Stimulated activated CD4-positive, alpha-beta T cell treated with anti-CD3 and anti-CD28 coated beads, Interleukin-2, amount 100 ng/mL, for 24 hours (primary cell): ENCODE data around the gene ATR.
"Not testable (repeated sequence)": the region's sequence is repeated elsewhere in the genome, so short reads cannot be mapped to it uniquely, and the experiment has no call there.

Experiments
- DNase-seq, 2 donors: peaks; one replicate each; pipeline ENCODE4 v3.0.0-alpha.2; 2020

Gene ATR

GRCh38 chr3:142592268-142592667 is 13.7 kb upstream of the ATR start:
- not testable (repeated sequence) for DNase-seq

- DNase-seq: no peak
Measured at GRCh38 chr3:142588703-142589102, 10.2 kb upstream of the ATR start.

DNA sequence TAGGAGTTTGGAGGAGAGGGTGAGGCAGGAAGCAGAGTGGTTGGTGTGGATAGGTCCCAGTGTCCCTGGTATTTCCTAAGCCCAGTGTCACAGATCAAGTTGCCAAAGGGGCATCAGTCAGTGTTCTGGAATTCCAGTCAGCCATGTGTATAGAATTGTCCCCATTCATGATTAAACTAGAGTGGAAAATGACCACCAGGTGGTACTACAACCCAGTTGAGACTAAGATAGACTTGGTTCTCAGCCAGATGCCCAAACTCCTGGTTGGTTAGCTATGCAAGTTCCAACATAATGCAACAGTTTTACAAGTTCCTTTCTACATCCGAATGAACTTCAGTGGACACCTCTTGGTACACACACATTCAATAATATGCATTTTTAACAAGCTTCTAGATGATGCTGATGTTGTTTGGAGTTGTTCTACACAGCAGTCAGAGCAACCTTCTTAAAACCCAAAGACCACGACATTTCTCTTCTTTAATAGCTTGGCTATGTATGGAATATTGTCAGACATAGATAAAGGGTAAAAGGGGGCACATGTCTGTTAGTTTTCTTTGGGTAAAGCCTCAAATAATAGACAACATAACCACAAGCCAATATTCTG is 8.4 kb upstream of the ATR start:
- DNase-seq: no peak

DNA sequence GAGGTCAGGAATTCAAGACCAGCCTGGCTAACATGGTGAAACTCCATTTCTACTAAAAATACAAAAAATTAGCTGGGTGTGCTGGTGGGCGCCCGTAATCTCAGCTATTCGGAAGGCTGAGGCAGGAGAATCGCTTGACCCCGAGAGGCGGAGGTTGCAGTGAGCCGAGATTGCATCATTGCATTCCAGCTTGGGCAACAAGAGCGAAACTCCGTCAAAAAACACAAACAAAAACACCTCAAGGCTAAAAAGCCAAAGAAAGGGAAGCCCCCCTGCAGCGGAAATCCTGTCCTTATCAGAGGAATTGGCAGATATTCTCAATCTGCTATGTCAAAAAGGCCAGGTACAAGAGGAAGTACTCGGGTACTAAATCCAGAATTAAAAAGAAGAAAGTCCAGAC is 2.5 kb upstream of the ATR start:
- not testable (repeated sequence) for DNase-seq

- DNase-seq: no peak
Measured at GRCh38 chr3:142580061-142580423, 1.5 kb upstream of the ATR start.

DNA sequence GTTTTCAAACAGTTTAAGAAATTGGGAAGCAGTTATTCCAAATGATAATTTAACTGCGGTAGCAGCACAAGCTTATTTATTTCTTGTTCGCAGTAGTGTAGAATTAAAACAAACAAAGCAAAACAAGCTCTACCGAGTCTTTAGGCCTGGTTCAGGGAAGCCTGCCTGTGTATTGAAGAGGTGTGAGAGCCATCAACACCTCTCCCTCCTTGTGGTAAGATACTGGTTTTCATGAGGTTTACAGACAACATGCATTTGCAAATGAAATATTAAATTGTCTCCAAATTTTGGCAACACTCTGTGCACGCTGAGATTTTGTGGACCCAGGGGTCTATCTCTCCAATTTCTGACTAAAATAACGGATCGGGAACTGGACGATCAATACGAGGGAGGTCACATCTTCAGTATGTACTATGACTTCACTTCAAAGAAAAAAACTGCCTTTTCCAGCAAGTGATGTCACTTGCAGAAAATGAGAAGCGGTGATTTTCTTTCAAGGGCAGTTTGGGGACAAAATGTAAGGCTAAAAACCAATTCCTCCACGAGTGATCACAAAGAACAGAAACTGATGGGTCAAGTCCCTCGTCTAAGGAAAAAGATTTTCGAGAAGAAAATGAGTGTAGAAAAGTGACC is 721 bp downstream of the ATR start:
- DNase-seq: no peak

DNA sequence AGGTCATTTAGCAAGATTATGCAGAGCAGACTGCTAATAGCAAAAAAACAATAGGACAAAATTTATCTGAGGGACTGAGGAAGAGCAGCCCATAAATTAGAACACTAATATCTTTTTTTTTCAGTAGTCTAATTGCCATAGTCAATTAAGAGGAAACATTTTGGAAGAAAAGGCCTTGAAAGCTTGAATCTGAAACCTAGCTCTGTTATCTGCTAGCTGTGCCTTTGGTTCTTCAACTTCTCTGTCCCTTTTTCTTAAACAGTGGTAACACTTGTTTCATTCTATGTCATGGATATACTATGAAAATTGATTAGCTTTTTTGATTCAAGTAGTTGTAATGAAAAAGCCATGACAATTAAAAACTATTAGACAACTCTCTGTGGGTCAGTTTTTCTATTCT is 1.7 kb downstream of the ATR start:
- no peak for DNase-seq

DNA sequence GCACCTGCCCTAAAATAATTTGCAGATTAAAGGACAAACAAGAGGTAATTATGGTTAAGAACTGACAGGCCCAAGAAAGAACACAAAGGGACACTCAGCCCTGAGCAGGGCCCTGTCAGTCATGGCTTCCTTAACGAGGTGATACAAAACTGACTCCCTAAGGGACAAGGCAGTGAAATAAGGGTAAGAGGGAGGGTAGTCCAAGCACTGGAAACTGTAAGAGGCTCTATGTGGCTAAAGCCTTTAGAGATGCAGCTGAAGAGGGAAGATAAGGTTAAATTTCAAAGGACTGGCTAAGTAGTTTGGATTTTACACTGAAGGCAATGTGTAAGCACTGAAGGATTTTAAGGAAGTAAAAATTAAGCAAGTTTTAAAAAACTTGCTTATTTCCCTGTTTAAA is 3.9 kb downstream of the ATR start:
- no peak for DNase-seq

DNA sequence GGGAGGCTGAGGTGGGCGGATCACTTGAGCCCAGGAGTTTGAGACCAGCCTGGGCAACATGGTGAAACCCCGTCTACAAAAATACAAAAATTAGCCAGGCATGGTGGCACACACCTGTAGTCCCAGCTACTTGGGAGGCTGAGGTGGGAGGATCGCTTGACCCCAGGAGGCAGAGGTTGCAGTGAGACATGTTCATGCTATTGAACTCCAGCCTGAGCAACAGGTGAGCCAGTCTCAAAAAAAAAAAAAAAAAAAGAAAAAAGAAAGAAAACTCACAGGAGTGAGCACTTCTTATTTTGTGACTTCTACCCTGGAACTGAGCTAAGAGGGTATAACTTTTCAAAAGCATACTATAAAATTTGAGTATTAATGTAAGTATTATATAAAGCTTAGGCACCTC is 4.3 kb downstream of the ATR start:
- not testable (repeated sequence) for DNase-seq

DNA sequence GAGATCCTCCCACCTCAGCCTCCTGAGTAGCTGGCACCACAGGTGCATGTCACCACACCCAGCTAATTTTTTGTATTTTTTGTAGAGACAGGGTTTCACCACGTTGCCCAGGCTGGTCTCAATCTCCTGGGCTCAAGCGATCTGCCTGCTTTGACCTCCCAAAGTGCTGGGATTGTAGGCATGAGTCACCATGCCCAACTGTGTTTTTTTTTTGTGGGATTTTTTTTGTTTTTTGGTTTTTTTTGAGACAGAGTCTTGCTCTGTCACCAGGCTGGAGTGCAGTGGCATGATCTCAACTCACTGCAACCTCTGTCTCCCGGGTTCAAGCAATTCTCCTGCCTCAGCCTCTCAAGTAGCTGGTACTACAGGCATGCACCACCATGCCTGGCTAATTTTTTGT is 9.1 kb downstream of the ATR start:
- not testable (repeated sequence) for DNase-seq

- DNase-seq: no peak
Measured at GRCh38 chr3:142568393-142569017, 10.0 kb downstream of the ATR start.

DNA sequence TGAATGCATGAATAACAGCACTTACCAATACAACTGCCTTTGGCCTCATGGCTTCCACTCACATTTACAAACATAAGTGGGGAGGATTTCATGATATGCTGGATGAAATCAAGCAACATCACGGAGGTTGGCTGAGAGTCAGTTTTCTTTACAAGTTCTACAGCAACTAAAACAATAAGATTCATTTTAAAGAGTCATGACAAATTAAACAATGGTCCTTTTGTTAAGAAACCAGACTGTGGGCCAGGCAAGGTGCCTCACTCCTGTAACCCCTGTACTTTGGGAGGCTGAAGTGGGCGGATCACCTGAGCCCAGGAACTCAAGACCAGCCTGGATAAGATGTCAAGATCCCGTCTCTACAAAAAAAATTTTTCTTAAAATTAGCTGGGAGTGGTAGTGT is 12.4 kb downstream of the ATR start:
- no peak for DNase-seq

DNA sequence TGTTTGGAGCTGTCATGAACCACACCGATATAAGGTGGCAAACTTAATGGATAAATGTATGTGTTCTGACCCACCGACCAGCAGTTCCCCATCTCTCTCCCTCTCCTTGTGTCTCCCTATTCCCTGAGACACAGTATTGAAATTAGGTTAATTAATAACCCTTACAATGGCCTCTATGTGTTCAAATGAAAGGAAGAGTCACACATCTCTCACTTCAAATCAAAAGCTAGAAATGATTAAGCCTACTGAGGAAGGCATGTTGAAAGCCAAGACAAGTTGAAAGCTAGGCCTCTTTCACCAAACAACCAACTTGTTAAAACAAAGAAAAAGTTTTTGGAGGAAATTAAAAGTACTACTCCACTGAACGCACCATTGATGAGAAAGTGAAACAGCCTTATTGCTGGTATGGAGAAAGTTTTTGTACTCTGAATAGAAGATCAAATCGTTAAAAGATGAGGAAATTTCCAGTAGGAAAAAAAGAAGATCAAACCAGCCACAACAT is 15.0 kb downstream of the ATR start:
- DNase-seq: no peak

DNA sequence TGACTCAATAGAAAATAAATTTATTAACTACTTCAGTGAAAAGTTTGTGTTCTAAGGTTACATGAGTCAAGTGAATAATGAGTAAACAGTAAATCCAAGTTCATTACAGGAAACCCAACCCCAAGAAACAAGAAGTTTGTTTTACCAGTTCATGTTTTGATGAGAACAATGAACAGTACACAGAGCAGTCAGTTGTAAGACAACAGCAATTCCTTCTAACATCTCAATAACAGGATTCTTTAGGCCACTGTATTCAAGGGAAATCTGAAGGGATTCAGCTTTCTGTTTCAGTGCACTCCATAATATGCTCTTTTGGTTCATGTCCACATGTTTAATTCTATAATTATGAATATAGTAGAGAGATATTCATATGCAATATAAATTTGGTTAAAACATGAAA is 18.4 kb downstream of the ATR start:
- no peak for DNase-seq

- no peak for DNase-seq
Measured at GRCh38 chr3:142553741-142554140, 24.8 kb downstream of the ATR start.

- DNase-seq: not testable (repeated sequence)
Measured at GRCh38 chr3:142552579-142552978, 26.0 kb downstream of the ATR start.

GRCh38 chr3:142549986-142550385 is 28.5 kb downstream of the ATR start:
- DNase-seq: no peak

DNA sequence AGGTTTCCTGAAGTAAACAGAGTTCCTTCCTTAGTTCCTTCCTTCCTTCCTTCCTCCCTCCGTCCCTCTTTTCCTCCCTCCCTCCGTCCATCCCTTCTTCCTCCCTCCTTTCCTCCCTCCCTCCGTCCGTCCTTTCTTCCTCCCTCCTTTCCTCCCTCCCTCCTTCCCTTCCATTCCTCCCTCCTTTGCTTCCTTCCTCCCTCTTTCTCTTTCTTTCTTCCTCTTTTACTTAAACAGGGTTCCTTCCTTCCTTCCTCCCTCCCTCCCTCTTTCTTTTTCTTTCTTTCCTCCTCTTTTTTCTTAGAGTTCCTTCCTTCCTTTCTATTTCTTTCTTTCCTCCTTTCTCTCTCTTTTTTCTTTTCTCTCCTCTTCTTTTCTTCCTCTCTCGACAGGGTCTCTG is 35.2 kb downstream of the ATR start:
- DNase-seq: no peak

DNA sequence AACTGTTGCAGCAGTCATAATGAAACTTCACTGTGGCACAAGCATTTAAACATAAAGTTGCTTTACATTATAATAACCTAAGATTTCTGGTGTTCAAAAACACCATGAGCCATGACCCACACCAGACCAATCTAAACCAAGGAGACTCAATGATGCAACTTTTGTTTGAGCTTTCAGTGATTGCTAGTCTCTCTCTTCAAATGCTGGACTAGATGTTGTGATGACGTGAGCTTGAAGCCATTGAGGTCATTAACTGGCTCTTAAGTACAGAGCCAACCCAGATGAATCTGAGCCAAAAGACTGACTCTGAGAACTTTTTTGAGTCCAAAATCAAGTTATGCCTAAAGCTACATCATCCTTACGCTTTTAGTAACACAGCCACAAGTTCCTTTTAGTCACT is 36.5 kb downstream of the ATR start:
- no peak for DNase-seq

DNA sequence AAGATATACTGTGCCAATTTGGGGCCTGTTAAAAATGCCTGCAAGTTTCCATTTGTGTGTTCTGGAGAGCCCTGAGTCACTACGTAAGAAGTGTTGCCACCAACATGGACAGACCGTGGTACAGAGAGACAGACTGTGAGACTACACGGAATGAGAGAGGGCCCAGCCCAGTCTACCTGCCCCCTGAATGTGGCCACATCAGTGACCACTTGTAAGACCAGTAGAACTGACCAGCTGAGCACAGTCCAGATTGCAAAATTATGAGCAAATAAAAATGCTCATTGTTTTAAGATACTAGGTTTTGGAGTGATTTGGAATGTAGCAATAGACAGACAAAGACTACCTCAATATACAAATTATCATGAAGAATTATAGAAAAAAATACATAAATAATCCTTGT is 42.0 kb downstream of the ATR start:
- DNase-seq: no peak

- no peak for DNase-seq
Measured at GRCh38 chr3:142534543-142534942, 44.0 kb downstream of the ATR start.

DNA sequence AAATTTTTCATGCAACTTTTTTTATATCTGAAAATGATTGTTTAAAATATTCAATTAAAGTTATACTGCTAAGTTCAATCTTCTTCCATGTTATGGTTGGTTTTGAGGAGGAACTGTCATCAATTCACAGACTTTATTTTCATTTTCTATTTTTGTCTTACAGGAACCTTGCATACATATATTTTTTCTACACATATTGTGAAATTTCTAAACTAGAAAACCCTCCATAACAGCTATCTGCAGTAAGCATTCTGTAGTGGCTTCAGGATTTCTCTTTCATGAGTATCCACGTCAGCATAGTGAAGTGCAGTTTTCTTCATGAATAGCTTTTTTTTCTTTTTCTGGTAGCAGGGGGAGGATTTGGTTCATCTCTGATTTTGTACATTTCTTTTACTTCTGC is 48.2 kb downstream of the ATR start:
- DNase-seq: no peak

DNA sequence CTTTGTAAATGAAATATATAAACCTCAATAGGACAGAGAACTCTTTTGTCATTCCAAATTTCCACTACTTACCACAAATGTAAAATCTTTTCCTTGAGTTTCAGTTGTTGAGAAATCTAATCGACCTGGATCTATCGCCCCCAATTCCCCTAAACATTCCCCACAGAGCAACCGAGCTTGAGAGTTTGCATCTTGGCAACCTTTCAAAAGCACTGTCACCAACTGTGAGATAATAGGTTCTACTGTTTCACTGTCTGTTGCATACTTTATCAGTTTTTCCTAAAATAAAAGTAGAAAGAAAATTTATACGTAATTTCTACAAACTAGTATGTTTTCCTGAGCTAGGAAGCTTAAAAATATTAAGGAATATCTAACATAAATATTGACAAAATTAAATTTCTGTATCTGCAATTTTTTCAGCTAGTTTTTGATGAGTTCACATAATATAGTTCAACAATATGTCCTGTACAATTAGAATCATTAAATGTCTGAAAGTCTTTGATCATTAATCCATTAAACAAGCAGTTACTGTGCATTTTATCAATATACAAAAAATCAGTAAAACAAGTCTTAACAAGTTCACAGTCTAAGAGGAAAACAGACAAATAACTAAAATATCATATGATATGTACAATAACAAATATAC is 54.5 kb downstream of the ATR start:
- no peak for DNase-seq

- no peak for DNase-seq
Measured at GRCh38 chr3:142509079-142509478, 69.5 kb downstream of the ATR start.
